EL (cell line): Measurements from ENCODE around the gene PLA2G2C.
A peak's percentile ranks its signal among the peaks of the same experiment; 100 is the strongest.

Source experiments
- DNase-seq: peaks from one replicate; pipeline ENCODE4 v3.0.0-alpha.2; 2016

PLA2G2C gene

DNA sequence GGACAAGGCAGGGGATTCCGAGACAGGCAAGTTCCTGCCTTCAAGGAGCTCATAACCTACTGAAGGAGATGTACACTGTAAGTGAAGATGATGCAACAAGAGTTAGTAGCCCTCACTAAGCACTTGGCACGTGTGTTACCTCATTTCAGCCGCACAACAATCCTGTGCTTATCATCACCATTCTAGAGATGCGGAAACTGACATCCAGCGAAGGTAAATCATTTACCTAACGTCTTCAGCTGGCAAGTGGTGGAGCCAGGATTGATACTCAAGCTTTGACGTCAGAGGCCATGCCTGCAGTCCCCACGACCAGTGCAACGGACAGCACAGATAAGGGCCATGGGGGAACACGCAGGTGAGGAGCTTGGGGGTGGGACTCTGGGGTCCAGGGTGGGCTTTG is 3.3 kb downstream of the PLA2G2C start:
- DNase-seq = no peak

DNA sequence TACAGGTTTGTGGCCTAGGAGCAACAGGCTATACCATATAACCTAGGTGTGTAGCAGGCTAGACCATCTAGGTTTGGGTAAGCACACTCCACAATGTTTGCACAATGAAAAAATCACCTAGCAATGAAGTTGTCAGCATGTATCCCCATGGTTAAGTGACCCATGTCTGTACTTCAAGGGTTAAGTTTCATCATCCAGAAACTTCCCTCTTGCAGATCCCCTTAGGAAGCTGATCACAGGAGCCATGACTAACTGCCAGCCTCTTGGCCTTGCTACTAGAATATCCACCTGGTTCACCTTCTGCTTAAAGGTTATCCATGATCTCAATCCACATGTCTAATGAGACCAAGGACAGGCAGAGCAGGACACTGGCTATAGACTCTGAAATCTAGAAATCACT is 3.9 kb downstream of the PLA2G2C start:
- no peak for DNase-seq

DNA sequence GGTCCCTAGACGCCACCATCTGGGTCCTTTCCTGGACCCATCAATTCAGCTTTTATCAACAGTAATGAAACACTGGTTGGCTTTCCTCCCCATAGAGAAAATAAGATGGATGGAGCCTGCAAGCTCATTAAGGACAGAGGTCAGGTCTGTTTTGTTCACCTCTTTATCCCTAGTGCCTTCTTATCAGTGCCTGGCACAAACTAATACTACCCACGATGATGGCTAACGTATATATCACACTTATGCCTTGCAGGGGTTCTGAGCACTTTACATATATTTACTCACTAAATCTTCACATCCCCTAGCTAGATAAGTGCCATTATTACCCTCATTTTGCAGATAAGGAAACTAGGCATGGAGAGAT is 5.5 kb downstream of the PLA2G2C start:
- no peak for DNase-seq

DNA sequence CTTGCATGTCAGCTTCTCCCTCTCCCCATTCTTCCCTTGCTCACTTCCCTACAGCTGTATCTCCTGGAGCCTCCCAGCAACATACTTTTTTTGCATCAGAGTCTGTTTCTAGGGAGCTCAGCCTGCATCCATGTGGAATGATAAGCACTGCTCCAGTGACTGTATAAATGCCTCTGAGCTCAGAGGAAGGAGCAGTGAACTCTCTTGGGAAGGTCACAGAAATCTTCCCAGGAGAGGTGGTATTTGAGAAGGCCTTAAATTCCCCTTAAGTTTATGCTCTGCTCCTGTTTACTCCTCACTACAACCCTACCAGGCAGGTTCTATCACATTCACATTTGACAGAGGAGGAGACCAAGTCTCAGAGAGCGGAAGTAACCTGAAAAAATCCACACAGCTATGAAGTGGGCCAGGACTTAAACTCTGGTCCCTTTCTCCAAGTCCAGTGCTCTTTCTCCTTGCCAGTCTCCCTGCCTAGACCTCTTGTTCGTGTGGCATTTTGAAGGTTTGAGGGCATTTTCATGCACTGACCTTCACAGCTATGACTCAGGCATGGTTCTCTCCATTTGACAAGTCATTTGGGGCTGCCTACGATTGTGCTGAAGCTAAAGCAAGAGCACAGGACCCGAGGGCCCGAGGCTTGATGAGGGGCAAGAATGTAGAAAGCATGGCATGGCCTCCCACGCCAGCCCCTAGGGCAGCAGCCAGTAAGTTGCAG is 6.0 kb downstream of the PLA2G2C start:
- no peak for DNase-seq

DNA sequence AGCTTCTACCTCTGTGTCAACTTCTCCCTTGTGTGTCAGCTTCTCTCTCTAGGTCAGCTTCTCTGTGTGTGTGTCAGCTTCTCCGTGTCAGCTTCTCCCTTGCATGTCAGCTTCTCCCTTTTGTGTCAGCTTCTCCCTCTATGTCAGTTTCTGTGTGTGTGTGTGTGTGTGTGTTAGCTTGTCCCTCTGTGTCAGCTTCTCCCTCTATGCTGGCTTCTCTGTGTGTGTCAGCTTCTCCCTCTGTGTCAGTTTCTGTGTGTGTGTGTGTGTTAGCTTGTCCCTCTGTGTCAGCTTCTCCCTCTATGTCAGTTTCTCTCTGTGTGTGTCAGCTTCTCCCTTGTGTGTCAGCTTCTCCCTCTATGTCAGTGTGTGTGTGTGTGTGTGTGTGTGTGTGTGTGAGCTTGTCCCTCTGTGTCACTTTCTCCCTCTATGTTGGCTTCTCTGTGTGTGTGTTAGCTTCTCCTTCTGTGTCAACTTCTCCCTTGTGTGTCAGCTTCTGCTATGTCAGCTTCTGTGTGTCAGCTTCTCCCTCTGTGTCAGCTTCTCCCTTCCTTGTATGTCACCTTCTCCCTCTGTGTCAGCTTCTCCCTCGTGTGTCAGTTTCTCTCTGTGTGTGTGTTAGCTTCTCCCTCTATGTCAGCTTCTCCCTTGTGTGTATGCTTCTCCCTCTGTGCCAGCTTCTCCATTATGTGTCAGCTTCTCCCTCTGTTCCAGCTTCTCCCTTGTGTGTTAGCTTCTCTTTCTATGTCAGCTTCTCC is 6.8 kb downstream of the PLA2G2C start:
- no peak for DNase-seq

DNA sequence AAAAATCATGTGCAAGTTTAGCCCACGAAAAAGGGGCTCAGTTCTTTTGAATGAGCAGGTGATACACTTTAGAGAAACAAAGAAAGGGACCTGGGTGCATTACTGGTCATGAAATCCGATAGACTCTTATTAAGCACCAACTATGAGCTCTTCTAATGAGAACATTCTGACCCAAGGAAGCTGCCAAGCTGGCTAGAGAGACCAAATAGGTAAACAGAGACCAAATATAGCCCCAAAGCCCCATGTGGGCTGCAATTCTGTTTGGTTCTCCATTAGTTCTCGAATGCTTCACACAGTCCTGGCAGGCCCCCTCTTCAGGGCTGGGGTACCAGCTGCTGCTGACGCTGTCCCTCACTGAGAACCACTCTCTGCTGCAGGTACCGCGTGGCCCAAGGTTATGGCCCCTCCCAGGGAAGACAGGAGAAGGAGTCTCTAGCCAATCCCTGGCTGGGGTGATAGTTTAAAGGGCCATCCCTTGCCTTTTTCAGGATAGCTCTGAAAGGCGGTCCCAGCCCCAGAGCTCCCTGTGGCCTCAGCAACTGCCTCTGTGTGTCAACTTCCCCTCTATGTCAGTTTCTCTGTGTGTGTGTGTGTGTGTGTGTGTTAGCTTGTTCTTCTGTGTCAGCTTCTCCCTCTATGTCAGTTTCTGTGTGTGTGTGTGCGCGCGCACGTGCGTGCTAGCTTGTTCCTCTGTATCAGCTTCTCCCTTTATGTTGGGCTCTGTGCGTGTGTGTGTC is 7.5 kb downstream of the PLA2G2C start:
- no peak for DNase-seq

DNA sequence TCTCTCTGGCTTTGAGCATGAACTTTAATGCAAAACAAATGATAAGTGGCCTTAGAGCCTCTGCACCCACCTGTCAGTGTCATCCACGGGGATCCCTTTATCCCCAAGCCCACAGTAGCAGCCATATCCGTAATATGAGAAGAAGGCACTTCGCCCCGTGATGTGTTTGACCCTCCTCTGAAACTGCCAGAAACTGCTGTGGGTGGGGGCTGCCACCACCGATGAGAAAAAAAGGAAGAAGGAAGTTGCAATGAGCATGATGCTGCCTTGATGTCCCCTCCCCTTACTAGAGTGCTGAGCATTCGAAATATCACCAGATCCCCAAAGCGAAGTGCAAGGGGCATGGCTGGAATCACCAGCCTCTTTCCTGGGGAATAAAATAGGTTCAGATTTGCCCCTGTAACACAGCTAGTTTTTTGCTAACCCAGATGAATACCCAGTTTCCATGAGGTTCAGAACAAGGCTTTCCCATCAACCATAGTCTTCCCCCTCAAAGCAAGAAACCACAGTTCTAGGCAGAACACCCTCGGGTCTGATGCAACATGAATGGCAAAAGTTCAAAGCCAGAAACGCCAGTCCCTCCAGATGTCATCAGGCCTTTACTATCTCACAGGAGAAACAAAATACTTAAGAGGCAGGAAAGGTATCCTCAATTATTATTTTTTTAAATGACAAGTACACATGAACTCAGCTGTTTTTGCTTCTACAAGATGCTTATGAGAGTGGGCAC is 11.2 kb downstream of the PLA2G2C start:
- no peak for DNase-seq

DNA sequence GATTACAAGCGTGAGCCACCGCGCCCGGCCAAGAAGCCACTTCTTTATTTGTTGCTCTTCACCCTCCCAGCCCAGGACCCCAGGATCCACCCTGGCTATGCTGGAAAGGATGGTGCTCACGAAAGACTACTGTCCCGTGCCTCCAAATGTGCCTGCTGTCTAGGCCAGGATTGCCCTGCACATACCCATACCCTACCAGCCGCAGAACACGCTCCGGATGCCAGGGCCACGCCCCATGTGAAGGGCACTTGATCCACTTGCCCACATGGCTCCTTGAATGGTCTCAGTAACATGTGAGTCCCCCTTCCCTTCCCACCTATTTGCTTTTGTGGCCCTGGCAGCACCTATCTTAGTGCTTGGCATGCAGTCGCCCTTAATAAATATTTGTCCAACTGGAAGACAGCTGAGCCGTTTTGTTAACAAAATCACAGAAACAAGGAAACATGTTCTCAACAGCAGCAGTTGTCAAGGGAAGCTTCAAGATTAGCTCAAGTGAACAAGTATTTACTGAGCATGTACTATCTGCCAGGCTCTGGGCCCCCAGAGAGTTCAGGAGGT is 14.2 kb downstream of the PLA2G2C start:
- no peak for DNase-seq

DNA sequence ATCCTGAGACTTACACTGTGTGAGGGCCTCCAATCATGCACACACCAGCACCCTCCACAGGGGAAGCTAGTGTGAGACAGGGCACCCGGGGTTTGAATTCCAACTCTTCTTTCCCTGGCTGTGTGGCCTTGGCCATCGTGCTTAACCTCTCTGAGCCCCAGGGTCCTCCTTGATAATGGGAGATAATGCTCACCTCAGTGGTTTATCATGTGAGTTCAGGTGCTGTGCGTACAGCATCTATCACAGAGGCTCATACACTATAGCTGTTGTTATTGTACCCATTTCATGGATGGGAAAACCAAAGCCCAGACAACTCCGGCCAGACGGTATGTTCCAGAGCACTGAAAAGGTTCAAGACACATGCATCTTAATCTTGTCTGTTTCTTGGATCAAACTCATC is 16.4 kb downstream of the PLA2G2C start:
- DNase-seq = no peak

DNA sequence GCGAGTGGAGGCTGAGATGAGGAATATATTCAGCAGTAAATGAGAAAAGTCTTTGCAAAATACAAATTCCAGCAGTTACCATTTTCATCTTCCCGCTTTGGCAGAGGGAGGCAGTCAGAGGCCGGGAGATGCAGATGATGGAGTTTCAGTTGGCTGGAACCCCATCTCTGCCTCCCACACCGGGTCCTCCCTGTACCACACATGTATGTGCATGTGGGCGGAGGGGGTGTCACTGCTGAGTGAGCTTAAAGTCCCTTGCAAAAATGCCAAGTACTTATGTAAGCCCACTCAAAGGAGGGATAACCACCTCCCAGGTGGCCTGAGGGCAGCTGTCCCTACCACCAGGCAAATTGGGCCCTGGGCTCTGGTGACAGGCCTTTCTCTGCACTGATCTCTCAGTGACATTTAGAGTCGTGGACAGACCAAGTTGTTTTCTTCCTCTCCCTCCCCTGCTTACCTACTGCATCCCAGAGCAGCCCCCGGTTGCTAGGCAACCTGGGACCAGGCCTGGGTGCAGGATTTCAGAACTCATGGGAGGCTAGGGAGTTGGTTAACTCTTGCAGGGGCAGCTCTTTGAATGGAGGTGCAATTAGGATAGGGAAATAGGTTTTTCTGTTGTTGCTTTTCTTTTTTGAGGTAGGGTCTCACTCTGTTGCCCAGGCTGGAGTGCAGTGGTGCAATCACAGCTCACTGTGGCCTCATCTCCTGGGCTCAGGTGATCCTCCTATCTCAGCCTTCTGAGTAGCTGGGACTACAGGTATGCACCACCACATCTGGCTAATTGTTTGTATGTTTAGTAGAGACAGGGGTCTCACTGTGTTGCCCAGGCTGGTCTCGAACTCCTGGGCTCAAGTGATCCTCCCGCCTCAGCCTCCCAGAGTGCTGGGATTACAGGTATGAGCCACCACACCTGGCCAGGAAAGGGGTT is 17.5 kb downstream of the PLA2G2C start:
- DNase-seq = no peak

DNA sequence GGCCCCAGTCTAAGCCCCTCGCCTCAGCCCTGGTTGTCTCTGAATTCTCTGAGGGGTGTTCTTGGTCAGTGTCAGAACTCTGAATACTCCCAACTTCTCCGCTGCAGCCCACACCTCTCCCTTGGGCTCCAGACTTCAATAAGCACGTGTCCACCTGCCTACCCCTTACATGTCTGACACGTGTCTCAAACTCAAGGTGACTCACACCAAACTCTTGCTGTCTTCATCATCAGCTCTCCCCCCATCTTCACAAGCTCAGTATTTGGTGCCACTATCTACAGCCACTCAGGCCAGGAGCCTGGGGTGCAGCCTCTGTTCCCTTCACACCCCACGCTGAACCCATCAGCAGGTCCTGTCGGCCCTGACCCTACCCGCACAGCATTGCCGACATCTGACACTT is 19.2 kb downstream of the PLA2G2C start:
- no peak for DNase-seq

DNA sequence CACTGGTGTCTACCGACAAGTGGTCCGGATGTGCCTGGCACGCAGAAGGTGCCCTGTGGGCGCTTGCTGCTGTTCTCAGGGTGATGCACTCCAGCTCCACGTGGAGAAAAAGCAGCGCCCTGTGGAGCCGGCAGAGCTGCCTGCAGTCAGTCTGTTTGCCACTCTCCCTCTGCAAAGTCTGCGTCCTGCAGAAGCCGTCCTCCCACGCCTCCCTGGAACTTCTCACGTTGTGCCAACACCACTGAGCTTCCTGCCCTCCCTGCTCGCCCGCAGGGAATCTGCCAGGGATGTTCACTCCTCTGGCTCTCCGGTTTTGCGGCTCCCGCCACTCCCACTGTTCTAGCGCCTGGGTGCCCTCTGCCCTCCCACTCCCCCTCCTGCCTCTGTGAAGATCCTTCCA is 20.3 kb downstream of the PLA2G2C start:
- DNase-seq = peak; percentile 3

DNA sequence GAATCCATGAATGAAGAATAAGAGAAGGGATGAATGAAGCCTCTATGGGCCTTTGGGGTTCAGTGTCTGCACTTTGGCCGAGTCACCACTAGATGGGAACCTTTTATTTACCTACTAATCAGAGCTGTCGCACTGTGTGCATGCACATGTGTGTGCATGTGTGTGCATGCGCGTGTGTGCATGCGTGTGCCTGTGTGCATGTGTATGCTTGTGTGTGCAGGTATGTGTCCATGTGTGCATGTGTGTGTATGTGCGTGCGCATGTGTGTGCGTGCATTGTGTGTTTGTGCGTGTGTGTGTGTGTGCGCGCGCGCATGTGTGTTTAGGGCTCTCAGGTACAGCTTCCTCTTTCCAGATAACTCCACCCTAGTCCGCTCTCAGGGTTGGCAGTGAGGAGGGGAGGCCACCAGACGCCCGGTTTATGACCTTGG is 20.8 kb downstream of the PLA2G2C start:
- no peak for DNase-seq

DNA sequence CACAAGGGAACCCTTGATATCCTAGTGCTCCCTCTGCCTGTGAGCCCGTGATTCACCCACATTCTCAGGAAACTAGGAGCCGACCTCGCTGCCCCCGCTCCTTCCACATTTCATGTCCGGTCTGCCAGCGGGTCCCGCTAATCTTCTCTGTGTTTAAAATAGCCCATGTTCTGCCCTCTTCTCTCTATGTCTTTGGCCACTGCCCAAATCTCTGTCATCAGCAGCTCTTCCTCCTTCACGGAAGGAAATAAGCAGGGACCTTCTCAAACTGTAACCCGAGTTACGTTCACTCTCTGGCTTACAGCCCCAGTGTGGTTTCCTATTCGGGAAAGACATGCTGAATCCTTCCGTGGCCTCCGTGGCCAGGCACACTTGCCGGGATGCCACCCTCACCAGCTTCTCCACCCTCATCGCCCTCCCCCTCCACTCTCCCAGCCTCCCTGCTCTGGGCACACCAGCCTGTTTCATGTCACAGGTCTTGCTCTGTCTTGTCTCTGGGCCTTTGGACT is 21.6 kb downstream of the PLA2G2C start:
- no peak for DNase-seq

DNA sequence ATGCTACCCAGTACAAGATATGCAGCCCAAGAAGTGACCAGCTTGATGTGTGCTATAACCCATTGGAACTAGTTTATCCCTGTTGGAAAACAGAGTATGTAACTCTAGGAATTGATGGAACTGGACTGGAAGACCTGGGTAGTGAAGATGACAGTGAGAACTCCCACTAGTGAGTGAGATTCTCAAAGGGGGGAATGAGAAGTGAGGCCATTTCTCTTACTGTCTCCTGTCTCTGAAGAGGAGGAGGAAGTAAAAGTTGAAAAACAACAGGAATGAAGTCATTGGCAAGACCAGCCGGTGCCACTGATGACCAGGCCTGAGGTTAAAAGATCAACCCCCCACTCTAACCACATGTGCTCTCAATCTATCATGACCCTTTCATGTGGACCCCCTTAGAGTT is 26.3 kb downstream of the PLA2G2C start:
- DNase-seq = no peak

DNA sequence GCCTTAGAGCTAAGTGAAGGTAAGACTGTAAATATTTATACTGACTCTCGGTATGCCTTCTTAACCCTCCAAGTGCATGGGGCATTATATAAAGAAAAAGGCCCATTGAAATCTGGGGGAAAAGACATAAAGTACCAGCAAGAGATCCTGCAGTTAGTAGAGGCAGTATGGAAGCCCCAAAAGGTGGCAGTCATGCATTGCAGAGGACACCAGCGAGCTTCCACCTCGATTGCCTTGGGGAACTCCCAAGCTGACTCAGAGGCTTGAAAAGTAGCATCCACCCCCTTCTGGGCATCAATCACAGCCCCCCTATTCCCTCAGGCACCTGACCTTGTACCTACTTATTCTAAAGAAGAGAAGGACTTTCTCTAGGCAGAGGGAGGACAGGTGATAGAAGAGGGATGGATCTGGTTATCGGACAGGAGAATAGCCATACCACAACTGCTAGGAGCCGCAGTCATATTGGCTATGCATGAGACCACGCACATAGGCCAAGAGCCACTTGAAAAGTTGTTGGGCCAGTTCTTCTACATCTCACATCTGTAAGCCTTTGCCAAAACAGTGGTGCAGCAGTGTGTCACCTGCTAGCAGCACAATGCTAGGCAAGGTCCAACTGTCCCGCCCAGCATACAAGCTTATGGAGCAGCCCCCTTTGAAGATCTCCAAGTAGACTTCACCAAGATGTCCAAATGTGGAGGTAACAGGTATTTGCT is 27.8 kb downstream of the PLA2G2C start:
- DNase-seq = no peak

DNA sequence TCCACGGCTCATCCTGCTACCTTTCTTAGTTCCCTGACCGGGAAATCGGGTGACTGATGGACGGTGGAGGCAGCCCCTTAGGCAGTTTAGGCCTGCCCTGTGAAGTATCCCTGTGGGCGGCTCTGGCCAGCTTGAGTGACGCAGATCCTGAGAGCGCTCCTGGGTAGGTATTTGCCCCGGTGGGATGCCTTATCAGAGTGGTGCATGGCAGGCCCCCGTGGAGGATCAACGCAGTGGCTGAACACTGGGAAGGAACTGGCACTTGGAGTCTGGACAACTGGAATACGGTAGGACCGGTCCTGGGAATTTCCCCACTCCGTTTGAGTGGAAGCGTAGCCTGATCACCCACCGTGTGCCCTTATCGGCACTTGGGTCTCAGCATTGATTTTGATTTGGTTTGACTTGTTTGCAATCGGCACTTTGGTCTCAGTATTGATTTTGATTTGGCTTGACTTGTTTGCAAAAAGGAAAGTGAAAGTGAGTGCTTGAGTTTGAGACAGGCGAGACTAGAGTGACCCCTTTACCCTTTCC is 32.0 kb downstream of the PLA2G2C start:
- DNase-seq = no peak

DNA sequence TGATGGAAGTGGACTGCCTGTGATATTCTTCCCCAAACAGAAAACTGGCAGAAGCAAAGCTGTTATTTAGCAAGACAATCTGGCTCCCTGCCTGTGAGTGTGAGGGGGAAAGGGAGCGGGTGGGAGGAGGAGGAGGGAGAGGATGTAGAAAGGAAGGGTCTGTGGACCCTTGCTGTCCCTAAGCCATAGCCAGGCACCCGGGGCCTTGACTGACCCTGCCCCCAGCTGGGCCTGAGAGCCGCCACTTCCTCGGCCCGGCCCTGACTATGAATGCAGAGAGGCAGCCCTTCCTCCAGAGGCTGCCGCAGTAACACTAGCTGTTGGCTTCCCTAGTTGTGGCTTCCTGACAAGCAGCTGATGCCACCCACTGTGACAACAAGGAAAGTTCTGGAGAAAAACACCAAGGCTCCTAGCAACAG is 33.3 kb downstream of the PLA2G2C start:
- DNase-seq = no peak

DNA sequence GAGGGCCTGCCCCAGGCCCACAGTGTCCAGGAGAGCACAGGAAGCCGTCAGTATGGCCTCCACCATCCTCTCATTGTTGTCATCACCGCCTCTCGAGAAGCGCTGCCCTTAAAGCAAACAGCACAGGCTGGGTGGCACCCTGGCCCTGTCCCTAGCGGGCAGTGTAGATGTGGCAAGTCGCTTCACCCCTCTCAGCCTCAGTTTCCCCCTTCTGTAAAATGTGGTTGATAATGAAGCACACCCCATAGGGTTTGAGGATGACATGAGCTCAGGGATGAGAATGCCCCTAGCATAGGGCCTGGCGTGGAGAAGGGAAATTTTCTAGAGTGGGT is 33.8 kb downstream of the PLA2G2C start:
- no peak for DNase-seq

DNA sequence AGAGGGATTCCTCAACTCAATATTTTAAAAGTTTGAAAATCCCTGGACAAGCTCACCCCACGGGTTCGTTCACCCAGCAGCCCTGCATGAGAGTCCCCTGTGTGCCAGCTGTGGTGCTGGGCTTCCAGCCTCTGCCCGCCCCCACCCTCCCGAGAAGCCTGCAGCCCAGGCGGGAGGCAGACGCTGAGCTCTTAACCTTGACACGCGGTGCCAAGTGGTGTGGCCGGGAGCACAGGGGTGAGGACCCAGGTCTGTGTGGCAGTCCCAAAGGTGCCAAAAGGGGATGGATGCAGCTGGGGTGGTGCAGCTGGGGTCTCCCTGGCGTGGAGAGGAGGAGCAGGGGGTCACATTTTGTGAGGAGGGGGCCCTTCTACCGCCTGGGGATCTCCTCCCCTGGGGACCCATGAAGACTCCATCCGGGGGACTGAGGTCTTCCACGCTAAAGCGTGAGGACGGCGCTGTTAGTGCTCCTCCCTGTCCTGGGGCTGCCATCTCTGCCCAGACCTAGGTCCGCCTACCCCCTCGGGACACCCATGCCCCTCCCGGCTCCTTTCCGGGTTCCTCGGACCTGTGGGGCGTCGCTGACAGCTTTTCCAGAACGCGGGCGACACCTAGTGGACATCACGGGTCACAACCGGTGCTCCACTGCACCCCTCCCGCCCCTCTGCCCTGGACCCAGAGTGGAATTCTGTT is 34.3 kb downstream of the PLA2G2C start:
- peak; percentile 78 for DNase-seq
